ENCODE measurements around the gene STK32C.
"Not testable (repeated sequence)": the region's sequence is repeated elsewhere in the genome, so short reads cannot be mapped to it uniquely, and the experiment has no call there.

The STK32C gene

GRCh38 chr10:132298038-132298881 lies 9.5 kb downstream of the STK32C start:
- ChIA-PET POLR2A (no interaction called here), CTCF (no interaction called here)
- TF ChIP-seq FOXM1 (IDR thresholded peaks at IDR 0.05; ENCODE audit: borderline replicate concordance) = no peak
- no peak for TF ChIP-seq ARNT (IDR thresholded peaks at IDR 0.05)
- no peak for TF ChIP-seq ELF4 (IDR thresholded peaks at IDR 0.05)
- TF ChIP-seq LEF1 (IDR thresholded peaks at IDR 0.05; ENCODE audit: borderline replicate concordance) = no peak
- no peak for TF ChIP-seq CTBP1 (IDR thresholded peaks at IDR 0.05; ENCODE audit: borderline replicate concordance)
- no peak for TF ChIP-seq BHLHE40 (IDR thresholded peaks at IDR 0.05; ENCODE audit: borderline replicate concordance)
- TF ChIP-seq NFRKB (IDR thresholded peaks at IDR 0.05) = no peak
- no peak for TF ChIP-seq FOXK2 (IDR thresholded peaks at IDR 0.05)
- TF ChIP-seq ZNF384 (IDR thresholded peaks at IDR 0.05) = no peak
- no peak for TF ChIP-seq FOXA1 (IDR thresholded peaks at IDR 0.05)
- TF ChIP-seq TARDBP (IDR thresholded peaks at IDR 0.05) = no peak
- no peak for TF ChIP-seq HDGF (IDR thresholded peaks at IDR 0.05; ENCODE audit: borderline replicate concordance)
- no peak for TF ChIP-seq L3MBTL2 (conservative IDR thresholded peaks at IDR 0.05)
- no peak for TF ChIP-seq SP1 (IDR thresholded peaks at IDR 0.05)
- no peak for DNase-seq (ENCODE audit: extremely low spot score)

GRCh38 chr10:132297526-132297925 lies 10.2 kb downstream of the STK32C start:
- CTCF ChIA-PET = interaction anchor here (0.5 kb wide), 1 partner anchor 30 kb away, joined by 3 read pairs; no protein-coding TSS in a partner anchor
- TF ChIP-seq FOXK2 (IDR thresholded peaks at IDR 0.05) (no peak), FOXA1 (IDR thresholded peaks at IDR 0.05) (no peak), NFRKB (IDR thresholded peaks at IDR 0.05) (no peak), ZNF384 (IDR thresholded peaks at IDR 0.05) (no peak)
- POLR2A ChIA-PET = no interaction called here
- no peak for DNase-seq (ENCODE audit: extremely low spot score)

GRCh38 chr10:132296666-132297443 lies 10.9 kb downstream of the STK32C start:
- ChIA-PET CTCF (interaction anchor here (0.5 kb wide), 1 partner anchor 29 kb away, joined by 3 read pairs; no protein-coding TSS in a partner anchor), POLR2A (no interaction called here)
- TF ChIP-seq SP1 (IDR thresholded peaks at IDR 0.05) (no peak), ELF4 (IDR thresholded peaks at IDR 0.05) (no peak), LEF1 (IDR thresholded peaks at IDR 0.05; ENCODE audit: borderline replicate concordance) (no peak), CTBP1 (IDR thresholded peaks at IDR 0.05; ENCODE audit: borderline replicate concordance) (no peak), PKNOX1 (IDR thresholded peaks at IDR 0.05) (no peak), FOXA1 (IDR thresholded peaks at IDR 0.05) (no peak), SUZ12 (IDR thresholded peaks at IDR 0.05) (no peak), FOXK2 (IDR thresholded peaks at IDR 0.05) (no peak), HDGF (IDR thresholded peaks at IDR 0.05; ENCODE audit: borderline replicate concordance) (no peak), ARNT (IDR thresholded peaks at IDR 0.05) (no peak), FOXM1 (IDR thresholded peaks at IDR 0.05; ENCODE audit: borderline replicate concordance) (no peak), BHLHE40 (IDR thresholded peaks at IDR 0.05; ENCODE audit: borderline replicate concordance) (no peak), TARDBP (IDR thresholded peaks at IDR 0.05) (no peak), NFRKB (IDR thresholded peaks at IDR 0.05) (no peak), L3MBTL2 (conservative IDR thresholded peaks at IDR 0.05) (no peak), ZNF384 (IDR thresholded peaks at IDR 0.05) (no peak)
- no peak for DNase-seq (ENCODE audit: extremely low spot score)

- POLR2A ChIA-PET; CTCF ChIA-PET; DNase-seq (ENCODE audit: extremely low spot score): not testable (repeated sequence)
Observed at GRCh38 chr10:132295481-132295880, 12.3 kb downstream of the STK32C start.

GRCh38 chr10:132294561-132295318 lies 13.0 kb downstream of the STK32C start:
- DNase-seq (ENCODE audit: extremely low spot score) = peak; percentile 45
- TF ChIP-seq ZNF384 (IDR thresholded peaks at IDR 0.05) (no peak), L3MBTL2 (conservative IDR thresholded peaks at IDR 0.05) (no peak), FOXA1 (IDR thresholded peaks at IDR 0.05) (no peak), FOXK2 (IDR thresholded peaks at IDR 0.05) (no peak), FOXM1 (IDR thresholded peaks at IDR 0.05; ENCODE audit: borderline replicate concordance) (no peak), SP1 (IDR thresholded peaks at IDR 0.05) (no peak), TARDBP (IDR thresholded peaks at IDR 0.05) (no peak), BHLHE40 (IDR thresholded peaks at IDR 0.05; ENCODE audit: borderline replicate concordance) (no peak), LEF1 (IDR thresholded peaks at IDR 0.05; ENCODE audit: borderline replicate concordance) (no peak), ELF4 (IDR thresholded peaks at IDR 0.05) (no peak), PKNOX1 (IDR thresholded peaks at IDR 0.05) (no peak), CTBP1 (IDR thresholded peaks at IDR 0.05; ENCODE audit: borderline replicate concordance) (no peak), ARNT (IDR thresholded peaks at IDR 0.05) (no peak), SUZ12 (IDR thresholded peaks at IDR 0.05) (no peak), NFRKB (IDR thresholded peaks at IDR 0.05) (no peak), HDGF (IDR thresholded peaks at IDR 0.05; ENCODE audit: borderline replicate concordance) (no peak)
- POLR2A ChIA-PET = no interaction called here
- CTCF ChIA-PET = no interaction called here

Measured in HEK293T (cell line).